ENCODE measurements around the gene XRCC5.

DNA sequence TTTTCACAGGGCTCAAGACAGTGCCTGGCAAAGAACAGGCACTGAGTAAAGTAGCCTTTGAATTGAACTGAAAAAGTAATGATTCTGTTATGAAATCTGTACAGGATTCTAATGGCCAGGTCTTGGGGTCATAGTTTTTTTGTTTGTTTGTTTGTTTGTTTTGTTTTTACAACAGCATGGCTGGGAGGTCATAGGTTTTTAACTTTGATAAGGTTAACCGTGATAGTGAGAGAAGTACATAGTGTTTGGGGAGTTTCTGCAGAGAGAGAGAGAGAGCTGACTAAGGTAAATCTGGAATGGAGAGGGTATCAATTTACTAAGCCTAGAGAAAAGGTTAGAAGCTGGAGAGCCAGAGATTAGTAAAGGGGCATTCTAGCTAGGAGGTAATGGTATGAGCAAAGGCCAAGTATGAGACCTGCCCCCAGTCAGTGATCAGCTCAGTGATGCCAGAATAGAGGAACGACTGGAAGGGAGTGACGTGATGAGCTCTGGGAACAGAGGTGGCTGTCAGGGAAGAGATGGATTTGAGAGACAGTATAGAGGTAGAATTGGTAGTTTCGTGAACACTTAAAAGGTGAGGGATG lies 25.9 kb downstream of the XRCC5 start:
- no peak for TF ChIP-seq POLR2A (IDR thresholded peaks at IDR 0.05)
- TF ChIP-seq, protein P1, sequence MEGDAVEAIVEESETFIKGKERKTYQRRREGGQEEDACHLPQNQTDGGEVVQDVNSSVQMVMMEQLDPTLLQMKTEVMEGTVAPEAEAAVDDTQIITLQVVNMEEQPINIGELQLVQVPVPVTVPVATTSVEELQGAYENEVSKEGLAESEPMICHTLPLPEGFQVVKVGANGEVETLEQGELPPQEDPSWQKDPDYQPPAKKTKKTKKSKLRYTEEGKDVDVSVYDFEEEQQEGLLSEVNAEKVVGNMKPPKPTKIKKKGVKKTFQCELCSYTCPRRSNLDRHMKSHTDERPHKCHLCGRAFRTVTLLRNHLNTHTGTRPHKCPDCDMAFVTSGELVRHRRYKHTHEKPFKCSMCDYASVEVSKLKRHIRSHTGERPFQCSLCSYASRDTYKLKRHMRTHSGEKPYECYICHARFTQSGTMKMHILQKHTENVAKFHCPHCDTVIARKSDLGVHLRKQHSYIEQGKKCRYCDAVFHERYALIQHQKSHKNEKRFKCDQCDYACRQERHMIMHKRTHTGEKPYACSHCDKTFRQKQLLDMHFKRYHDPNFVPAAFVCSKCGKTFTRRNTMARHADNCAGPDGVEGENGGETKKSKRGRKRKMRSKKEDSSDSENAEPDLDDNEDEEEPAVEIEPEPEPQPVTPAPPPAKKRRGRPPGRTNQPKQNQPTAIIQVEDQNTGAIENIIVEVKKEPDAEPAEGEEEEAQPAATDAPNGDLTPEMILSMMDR (IDR thresholded peaks at IDR 0.05): no peak

Measured in testis (tissue), 2 donors.